GM21717 (cell line): ENCODE measurements around the gene SPRED1.
A peak's percentile ranks its signal among the peaks of the same experiment; 100 is the strongest.

Experiments used
- ATAC-seq: cut with Tn5 transposase; IDR thresholded peaks from one replicate; pipeline ENCODE4 v1.9.1; 2021; ENCODE audit warnings: mild to moderate bottlenecking, moderate library complexity; ENCODE audit not compliant: unreplicated experiment

The SPRED1 gene

GRCh38 chr15:38252481-38253350 lies at the start of gene SPRED1:
TSS of gene SPRED1 (plus strand) at chr15:38252836. CDS start at chr15:38253186, 350 bp downstream.
- peak; percentile 18 for ATAC-seq

DNA sequence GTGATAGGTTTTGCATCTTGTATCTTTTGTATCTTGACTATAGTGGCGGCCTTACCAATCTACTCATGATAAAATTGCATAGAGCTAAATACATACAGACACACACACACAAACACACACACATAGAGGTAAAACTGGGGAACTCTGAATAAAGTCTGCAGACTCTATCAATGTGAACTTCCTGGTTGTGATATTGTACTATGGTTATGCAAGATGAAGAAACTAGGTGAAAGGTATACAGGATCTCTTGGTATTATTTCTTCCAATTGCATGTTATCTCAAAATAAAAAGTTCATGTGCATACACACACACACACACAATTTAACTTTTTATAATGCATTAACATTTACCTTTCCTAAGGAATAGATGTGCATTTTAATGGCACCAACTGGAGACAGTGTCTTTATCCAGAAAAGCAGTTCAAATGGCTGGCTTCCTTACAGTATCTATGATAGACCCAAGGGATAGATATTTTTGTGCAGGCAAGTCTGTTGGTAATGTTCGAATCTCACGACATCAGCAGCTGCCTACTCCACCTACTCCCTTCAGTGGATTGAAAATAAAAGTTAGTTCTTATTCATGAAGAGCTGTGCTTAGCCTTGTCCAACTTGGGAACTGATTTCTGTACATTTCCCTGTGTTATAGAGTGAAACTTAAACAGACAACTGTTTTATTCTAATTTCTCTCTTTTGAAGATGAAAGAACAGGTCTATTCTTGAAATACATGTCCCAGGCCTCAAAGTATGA lies 46.9 kb upstream of the SPRED1 start:
- ATAC-seq: no peak

DNA sequence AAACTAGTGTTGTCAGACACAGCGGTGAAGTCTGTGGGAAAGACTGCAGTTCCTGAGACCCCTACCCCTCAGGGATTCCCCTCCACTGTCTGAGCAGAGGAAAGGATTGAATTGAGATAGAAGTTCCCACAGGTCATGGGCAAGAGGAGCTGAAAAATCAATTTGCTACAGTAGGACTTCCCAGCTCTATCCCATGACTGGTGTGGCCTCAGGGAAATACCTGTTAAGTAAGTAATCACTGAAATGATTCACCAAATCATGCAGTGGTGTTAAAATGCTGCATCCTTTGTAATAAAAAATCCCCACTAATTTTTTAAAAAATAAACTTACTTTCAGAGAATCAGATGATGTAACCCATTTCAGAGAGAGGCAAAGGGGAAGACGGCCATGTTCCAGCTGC lies 45.0 kb upstream of the SPRED1 start:
- ATAC-seq: no peak

- no peak for ATAC-seq
These were observed 44.4 kb upstream of the SPRED1 start for GRCh38 chr15:38208206-38208605.

GRCh38 chr15:38208779-38209178 lies 43.9 kb upstream of the SPRED1 start:
- ATAC-seq: no peak

- no peak for ATAC-seq
These were observed 41.4 kb upstream of the SPRED1 start for GRCh38 chr15:38211249-38211648.

GRCh38 chr15:38211811-38212210 lies 40.8 kb upstream of the SPRED1 start:
- no peak for ATAC-seq

DNA sequence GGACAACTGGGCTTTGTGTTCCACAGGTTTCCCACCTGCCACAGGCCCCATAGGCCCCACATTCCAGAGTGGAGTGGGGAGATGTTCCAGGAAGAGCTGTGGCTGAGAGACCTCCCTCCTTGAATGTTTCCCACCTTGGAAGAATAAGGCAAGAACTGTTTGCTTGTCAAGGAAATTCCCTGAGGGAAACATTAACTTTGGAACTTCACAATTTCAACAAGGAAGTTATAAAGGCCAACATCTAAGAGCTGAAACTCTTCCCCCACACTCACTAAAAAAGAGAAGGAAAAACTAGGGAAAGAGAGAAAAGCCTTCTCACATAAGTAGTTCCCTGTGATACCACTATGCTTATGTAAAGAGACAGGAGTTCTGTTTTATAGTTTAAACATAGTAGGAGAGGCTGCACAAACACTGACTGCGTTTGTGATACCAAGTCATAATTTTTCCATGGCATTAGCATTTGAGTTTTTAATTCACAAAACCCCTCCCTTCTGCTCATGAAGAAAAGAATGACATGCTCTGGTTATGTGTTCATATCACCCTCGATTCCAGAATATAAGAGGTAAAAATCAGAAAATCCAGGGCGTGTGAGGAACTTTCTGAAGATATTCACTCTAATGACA lies 39.8 kb upstream of the SPRED1 start:
- ATAC-seq: no peak

- no peak for ATAC-seq
These were observed 39.3 kb upstream of the SPRED1 start for GRCh38 chr15:38213356-38213755.

- no peak for ATAC-seq
These were observed 36.9 kb upstream of the SPRED1 start for GRCh38 chr15:38215707-38216106.

GRCh38 chr15:38216763-38217162 lies 35.9 kb upstream of the SPRED1 start:
- ATAC-seq: no peak

DNA sequence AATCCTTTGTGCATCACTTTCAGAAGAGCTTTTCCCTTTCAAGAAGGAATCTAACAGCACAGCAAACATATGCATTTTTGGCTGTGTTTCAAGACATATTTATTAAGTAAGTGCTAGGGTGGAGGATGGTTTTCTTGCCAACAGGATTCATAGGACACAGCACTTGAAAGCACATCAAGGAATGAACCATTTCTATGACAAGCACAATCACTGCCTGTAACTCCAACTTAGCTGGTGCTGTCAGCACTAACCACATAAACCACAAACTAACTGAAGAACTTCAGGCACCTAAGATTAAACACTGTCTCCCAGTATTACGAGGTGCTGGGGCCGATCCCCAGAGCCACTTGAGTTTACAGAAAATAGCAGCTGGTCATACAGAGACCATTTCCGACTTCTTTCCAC lies 35.4 kb upstream of the SPRED1 start:
- ATAC-seq: no peak

DNA sequence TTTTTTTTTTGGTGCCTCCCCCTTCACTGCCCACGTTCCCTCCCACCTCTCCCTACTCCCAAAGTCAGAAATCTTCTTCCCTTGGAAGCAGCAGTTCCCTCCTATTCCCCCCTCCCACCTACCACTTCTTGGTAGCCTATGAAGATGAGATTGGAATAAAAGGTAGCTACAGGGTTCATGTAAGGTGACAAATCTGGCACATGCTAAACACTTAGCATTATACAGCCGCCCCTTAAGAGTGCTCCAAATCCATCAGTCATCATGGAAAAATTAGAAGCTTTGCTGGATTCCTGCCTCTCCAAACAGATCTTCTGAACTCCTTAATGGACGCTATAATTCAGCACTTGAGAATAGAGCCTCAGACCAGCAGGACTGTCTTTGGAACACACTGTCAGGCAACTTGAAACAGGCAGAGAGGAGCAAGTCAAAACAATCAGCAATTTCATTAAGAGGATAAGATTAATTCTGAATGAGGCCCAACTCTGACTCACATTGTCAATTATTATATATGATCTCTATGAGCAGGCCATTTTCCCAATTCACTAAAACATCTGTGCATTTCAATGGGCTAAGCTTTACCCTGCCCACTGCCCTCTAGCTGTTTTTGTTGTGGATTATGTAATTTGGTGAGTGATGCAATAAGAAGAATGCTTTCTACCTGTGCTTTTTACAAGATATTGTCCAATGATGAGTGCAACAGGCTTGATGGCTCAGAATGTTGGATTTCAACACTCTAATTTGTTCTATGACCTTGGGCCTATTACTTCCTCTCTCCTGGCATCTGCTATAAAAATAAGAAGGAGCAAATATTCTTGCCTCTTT lies 34.6 kb upstream of the SPRED1 start:
- no peak for ATAC-seq

- ATAC-seq: no peak
These were observed 31.9 kb upstream of the SPRED1 start for GRCh38 chr15:38220606-38221273.

DNA sequence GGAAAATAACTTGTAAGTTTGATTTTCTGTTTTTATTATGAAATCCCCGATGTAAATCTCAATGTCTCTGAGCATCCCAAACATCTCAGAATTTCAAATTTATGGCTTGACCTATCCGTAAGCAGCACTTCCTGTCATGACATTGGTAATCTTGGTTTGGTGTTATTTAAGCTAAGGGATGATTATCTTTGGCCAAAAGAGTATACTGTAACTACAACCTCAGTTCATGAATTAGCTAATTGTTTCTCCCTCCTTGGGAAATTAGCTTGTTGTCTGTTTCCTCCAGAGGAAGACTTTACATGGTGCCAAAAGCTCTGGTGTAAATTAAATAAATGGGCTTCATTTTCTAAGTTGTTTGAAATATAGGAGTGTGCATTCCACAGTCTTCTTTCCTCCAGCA lies 28.1 kb upstream of the SPRED1 start:
- no peak for ATAC-seq

- ATAC-seq: no peak
These were observed 27.3 kb upstream of the SPRED1 start for GRCh38 chr15:38225381-38225780.

- no peak for ATAC-seq
These were observed 25.9 kb upstream of the SPRED1 start for GRCh38 chr15:38226608-38227266.

DNA sequence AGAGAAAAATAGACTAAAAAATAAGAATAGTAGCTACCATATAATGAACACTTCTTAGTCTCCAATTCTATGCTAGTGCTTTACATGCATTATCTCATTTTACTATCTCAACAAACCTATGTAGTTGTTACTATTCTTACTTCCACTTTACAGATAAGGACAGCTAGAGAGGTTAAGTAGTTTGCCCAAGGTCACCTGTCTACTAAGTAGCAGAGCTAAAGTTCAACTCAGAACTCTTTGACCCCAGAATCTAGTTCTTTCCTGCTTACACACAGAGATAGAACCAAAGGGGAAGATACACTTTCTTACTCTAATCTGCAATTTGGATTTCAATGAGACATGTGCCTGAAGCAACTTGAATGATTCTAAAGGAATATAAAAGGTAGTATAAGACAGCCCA lies 24.7 kb upstream of the SPRED1 start:
- no peak for ATAC-seq

DNA sequence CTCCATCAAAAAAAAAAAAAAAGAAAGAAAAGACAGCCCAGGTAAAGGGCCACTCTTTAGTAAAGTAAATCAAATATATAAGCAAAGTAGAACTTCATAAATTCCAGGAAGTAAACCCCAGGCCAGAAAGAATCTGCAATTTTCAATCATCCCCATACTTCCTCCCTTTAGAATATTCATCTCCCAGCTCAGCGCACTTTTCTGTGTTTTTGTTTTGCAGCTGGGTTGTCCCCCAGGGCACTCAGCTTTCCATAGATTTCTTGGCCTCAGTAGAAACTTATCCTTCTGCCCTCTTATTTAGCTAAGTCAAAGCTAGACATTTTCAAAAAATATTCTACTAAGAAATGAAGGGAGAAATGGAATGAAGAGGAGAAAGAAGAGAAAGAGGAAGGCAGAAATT lies 24.0 kb upstream of the SPRED1 start:
- ATAC-seq: no peak
